Stimulated activated CD4-positive, alpha-beta T cell treated with anti-CD3 and anti-CD28 coated beads, Interleukin-1b, Interleukin-23, amount 100 ng/mL, for 4 hours (primary cell): ENCODE results near the gene DDHD1.
"Not testable (repeated sequence)": the region's sequence is repeated elsewhere in the genome, so short reads cannot be mapped to it uniquely, and the experiment has no call there.

Experiments
- DNase-seq, 2 donors: peaks; one replicate each; pipeline ENCODE4 v3.0.0-alpha.2; 2020; ENCODE audit warnings: low read depth in 2 of 2

Gene DDHD1

DNA sequence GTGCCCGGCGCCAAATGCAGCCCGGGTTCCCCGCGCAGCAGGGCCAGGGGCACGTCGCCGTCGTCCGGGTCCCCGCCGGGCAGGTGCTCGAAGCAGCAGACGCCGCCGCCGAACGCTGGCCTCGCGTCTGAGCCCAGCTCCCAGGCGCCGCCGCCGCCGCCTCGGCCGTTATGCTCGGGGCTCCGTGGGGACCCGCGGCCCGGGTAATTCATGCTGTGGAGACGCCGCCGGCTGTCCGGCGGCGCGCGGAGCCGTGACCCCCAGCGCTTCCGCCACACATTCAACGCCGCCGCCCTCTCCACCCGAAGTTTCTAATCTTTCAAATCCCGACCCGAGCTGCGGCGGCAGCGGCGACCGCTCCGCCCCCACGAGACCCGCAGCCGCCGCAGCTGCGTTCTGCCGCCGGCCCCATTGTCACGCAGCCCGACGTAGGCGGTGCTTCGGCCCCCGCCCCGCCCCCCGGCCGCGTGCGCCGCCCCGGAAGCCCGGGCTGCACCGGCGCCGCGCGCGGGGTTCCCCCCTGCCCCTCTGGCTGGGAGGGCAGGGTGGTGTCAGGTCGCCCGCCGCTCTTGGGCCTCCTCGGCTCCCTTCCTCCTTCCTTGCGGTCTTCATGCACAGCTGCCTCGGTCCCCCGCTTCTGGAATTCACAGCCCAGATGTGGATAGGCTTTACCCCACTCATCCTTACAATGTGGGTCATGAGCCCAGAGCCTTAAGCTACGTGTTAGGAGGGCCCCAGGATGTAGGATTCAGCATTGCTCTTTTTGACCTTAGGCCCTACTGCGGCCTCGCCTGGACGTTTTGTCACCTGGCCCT lies at the start of gene DDHD1:
TSS of gene DDHD1 (minus strand) at position 437 of the 815 bp plus-strand sequence. CDS start at position 212, 225 bp downstream.
- peak; percentile 73 to 84 for DNase-seq

DNA sequence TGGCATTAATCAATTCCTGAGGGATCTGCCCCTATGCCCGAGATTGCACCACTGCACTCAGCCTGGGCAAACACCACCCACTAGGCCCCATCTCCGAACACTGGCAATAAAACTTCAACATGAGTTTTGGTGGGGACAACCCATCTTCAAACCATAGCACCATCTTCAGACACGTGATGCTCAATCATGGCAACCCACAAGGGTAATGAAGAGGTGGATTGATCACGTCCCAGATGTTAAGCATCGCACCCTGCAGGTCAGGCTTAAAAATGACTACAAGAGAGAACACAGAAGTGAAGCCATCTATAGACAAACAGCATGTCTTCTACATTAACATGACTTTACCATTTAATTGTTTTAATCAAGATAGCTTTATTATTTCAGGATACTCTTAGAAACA lies 42.8 kb upstream of the DDHD1 start:
- no peak for DNase-seq

DNA sequence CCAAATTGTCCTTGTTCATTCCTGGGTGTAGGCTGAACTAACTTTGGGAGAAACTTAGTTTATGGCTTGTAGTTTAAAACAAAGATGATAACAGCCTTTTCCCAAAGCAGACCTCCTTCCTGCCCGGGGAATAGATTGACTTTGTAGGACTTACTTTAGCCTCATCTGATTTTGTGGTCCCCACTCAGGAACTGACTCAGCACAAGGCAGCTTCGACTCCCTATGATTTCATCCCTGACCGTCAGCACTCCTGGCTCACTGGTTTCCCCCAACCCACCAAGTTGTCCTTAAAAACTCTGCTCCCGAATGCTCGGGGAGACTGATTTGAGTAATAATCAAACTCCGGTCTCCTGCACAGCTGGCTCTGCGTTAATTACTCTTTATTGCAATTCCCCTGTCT lies 40.1 kb upstream of the DDHD1 start:
- no peak for DNase-seq

DNA sequence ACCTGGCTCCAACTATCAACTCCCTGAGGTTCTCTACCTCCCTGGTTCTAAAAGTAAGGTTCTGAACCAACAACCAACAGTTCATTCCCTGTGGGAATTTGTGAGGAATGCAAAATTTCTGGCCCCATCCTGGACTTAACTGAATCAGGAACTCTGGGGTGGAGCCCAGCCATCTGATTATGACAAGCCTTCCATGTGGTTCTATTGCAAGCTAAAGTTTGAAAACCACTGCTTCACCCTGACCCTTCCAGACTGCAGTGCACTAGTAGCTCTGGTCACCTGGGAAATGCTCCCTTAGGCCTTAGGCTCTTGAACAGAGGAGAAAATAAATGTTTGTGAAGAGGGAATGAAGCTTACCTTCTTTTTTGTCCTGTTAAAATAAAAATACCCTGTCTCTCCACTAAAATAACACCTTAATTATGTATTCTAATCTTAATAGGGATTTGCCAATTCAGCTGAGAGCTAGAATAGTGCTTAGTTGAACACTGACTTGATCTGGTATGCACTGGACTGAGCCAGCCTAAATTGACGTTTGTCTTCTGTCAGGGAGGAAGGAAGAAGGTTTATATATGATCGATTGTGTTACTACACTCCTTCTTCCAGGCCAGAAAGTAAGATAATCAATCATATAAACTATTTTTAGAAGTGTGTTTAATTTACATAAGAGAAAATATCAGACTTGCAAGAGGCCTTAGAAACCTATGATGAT lies 39.1 kb upstream of the DDHD1 start:
- DNase-seq = no peak

DNA sequence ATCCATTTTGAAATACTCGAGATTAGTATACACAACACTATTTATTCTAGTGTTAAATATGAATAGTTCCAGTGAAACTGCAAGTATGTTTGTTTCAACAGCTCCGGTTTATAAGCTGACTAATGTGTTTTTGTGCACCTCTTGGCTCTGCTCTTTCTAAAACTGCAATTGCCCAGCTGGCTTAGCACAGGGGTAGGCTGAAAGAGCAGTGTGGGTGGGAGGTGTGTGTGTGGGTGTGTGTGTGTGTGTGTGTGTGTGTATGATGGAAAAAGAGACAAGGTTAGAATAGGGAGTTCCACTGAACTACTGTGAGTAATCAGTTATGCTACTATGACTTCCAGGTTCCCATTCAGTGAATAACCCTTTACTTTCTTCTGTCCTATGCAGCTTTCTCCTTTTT lies 37.8 kb upstream of the DDHD1 start:
- DNase-seq = peak; percentile 15 to 54

DNA sequence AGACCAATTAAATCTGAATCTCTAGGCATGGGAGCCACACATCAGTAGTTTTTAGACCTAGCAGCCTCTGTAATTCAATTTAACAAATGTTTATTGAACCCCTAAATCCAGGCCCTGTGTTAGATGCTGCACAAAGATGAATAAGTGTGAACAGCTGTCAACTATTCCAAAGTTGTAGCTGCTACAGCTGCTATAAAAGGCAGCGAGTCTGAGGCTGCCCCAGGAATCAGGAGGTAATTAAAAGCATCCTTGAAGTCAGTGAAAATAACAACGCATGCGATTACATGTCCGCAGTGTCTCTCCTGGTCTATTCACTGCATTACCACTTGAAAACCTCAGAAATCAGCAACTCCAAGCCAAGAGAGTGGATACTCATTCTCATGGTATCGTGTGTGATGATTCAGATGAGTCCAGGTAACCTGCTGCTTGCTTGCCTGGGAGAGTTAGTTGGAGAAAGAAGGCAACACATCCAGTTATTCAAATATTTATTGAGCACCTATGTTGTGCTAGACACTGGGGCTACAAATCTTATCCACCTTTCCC lies 34.9 kb upstream of the DDHD1 start:
- DNase-seq = no peak

DNA sequence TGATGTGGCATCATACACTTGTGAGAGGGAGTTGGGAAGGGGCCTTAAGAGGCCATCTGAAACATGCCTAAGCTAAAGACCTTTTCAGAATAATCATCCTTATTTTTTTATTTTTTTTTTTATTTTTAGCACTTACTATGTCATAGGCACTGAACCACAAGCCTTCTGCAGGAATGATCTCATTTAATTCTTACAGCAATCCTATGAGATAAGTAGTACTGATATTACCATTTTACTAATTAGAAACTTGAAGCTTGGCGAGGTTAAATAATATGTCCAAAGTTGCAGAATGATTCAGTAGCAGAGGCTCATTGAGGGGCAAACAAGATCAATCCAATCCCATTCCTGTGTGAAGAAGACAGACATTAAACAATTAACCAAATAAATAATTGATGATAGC lies 33.4 kb upstream of the DDHD1 start:
- no peak for DNase-seq

DNA sequence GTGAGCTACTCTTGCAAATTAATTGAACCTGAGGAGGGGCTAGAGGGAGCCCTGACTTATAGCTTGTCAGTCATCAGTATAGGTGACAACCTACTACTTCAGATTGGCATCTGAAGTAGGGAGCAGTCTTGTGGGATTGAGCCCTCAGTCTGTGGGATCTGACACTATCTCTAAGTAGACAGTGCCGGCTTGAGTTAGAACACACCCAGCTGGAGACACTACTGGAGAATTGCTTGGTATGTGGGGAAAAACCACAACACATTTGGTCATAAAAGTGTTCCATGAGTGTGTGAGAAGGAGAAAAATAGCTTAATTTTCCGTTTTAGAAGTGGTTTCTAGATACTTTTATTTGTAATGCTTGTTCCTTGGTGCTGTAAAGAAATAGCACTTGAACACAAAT lies 30.5 kb upstream of the DDHD1 start:
- no peak for DNase-seq

DNA sequence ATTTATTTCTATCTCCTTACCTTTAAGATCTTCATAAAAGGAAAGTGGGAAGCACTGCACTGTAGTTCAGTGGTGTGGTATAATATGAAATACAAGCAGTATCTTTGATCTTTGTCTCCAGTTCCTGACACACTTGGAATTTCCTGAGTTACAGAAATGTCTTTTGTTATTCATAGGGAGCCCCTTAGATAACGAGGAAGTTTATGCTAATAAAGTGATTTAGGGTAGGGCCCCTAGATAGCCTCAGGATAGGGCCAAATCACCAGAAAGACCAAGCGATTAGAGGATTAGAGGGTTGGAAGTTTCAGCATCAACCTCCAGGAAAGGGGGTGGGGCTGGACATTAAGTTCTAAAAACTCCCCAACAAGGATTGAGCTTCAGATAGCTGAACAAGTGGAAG lies 29.9 kb upstream of the DDHD1 start:
- DNase-seq = no peak

DNA sequence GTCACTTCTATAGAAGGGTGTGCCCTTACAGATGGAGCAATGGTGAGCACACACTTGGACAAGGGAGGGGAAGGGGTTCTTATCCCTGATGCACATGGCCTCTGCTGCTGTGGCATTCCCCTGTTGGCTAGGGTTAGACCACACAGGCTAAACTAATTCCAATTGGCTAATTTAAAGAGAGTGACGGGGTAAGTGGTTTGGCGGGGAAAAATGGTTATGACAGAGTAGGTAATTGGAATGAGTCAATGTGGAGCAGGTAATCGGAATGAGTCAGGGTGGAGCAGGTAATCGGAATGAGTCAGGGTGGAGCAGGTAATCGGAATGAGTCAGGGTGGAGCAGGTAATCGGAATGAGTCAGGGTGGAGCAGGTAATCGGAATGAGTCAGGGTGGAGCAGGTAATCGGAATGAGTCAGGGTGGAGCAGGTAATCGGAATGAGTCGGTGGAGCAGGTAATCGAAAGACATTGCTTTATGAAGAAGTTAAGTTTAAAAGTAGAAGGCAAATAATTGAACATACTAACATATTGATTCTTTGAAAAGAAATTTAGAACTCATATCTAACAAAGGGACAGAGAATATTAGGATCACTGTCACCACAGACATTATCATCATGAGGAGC lies 28.4 kb upstream of the DDHD1 start:
- DNase-seq = not testable (repeated sequence)

DNA sequence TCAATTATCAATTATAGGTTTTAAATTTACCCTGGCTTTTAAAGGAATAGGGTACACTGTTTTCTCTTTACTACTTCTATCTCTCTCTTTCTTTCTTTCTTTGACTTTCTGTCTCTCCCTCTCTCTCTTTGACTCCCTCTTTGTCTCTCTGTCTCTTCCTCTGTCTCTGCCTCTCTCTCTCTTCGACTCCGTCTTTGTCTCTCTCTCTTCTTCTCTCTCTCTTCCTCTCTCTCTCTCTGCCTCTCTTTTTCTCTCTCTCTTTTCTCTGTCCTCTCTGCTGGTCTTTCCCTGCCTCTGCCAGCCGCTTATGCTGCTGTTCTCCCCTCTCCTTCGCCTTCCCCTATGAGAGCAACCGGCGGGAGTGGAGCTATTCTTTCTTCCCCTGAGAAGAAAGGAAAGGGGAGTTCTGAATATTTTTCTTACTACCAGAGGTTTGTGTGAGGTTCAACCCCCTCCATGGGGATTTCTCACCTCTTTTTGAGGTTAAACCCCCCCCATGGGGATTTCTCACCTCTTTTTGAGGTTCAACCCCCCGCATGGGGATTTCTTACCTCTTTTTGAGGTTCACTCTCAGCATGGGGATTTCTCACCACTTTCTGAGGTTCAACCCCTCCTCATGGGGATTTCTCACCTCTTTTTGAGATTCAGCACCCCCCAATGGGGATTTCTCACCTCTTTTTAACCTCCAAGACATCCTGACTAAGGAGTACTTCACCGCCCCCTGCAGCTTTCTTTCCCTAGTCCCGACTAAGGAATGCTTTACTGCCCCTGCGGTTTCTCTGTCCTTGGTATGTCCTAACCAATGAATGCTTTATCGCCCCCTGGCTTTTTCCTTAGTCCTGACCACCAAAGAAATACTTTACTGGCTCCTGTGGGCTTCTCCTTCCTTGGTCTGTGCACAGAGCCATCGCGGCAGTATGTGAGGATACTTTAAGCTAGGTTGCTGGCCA lies 27.4 kb upstream of the DDHD1 start:
- peak; percentile 2 to 24 for DNase-seq

DNA sequence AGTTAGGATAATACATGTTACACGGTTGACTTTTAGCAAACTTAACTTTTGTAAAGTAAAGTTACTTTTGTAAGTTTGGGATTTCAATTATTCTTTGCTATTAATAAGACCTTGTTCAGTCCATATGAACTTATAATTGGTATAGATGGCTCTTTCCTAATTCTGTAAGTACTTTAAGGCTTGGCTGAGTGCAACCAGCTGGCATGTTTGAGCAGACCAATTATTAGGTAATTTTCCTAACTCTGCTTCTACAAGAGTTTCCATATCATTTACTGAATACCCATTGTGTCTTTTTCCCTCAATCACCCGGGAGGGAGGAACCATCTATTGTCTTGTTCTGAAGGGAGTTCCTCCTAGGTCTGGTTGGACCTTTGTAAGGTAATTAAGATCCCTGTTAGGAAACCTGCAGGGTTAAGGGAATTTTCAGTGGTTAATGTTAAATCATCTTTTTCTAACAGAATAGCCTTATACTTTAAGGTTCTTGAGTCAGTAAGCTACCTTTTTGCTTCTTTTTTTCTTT lies 26.4 kb upstream of the DDHD1 start:
- not testable (repeated sequence) for DNase-seq

DNA sequence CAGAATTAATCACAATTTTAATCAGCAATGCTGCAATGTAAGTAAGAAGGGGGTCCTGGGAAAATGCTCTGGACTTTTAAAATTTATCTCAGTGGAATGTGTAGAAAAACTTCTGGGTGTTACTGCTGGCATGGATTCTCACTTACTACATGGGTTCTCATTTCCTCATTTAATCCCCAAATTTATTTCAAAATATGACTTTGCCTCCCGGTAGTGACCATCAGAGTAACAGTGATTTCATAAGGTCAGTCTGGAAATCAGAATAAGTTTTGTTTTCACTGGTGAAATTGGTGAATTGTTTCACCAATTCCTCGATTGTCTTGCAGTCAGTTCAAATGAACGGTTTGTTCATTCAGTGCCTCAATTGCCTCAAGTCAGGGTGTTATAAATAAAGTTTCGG lies 22.3 kb upstream of the DDHD1 start:
- DNase-seq = no peak

DNA sequence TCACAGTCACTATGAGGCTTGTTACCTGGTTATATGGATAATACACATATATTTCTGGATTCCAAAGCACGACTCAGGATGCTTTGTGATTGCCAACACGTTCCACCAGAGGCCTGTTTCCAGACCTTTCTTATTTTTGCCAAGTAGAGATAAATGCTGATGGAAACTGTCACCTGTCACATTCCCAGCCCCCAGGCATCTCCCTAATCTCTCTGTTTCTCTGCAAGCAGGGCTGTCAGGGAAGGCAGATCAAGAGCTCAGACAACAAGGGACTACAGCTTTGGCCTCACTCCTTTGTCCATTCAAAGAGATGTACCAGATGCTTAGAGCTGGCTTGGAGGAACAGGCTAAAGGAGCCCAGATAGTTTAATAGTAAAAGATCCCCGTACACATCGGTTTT lies 21.8 kb upstream of the DDHD1 start:
- no peak for DNase-seq

DNA sequence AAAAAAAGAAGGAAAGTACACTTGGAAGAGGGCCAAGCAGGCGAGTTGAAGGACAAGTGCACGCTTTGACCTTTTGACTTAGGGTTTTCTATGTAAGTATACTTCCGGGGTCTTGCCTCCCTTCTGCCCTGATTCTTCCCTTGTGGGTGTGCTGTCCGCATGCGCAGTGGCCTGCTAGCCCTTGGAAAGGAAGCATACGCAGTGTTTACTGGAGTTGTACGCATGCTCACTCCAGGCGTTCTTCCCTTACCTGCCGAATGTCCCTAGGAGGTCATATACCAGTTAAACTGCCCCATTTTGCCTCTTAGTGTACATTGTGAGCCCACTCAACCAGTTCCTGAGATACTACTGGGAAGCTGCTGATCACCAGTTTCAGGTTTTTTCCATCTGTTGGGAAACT lies 15.7 kb upstream of the DDHD1 start:
- DNase-seq = no peak

DNA sequence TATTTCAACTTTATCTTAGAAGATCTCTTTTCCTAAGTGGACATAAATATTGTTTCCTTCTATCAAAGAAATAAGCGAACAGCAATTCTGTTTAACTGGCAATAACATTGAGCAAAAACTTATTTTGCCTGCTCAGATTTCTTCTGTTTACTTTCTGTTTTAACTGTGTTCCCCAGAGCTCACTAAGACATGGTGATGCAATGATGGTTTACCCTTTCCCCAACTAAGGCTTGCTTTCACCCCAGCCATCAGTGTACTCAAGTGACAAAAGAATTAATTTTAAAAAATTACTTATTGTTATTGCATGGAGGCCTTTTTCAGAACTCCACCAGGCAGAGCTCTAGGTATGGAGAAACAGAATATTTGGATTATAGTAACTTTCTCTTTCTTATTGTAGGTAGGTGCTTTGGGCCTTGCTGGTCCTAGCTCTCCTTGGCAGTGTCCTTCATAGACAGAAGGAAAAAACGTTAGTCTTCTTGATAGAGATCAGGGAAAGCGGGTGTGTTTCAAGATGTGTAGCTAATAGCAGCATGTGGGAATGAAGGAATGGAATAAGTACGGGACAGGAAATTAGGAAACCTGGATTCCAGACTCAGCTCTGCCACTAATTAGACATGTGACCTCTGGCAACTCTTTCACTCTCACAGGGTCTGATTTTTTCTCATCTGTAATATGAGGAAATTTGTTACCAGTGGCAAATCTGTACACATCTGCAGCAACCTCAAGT lies 14.6 kb upstream of the DDHD1 start:
- DNase-seq = no peak

DNA sequence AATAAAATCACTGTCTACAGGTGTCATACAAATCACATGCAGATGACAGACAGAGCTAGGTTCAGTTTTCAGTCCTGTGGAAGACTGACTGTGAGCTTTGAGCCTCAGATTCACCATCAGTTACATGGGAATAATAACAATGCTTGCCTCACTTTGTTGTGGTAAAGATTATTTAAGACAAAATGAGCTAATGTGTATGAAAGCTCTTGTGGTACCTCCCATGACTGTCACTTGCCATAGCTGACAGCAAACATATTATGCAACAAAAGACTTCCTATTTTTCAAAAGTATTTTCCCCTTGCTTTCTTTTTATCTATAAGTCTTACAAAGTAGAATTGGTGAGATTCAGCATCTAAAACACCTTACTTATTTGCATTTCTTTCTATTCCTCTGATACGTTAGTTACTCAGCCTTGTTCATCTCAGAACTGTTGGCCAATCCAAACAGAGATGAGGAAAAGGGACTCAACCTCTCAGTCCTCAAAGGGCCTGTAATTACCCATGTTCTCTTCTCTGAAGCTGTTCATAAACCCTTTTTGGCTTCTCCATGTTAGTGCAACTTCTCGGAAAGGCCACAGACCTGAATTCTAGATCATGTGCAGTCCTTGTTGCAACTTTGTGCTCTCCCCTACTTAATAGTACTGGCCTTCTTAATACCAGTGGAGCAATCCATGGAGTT lies 8.8 kb upstream of the DDHD1 start:
- DNase-seq = no peak

DNA sequence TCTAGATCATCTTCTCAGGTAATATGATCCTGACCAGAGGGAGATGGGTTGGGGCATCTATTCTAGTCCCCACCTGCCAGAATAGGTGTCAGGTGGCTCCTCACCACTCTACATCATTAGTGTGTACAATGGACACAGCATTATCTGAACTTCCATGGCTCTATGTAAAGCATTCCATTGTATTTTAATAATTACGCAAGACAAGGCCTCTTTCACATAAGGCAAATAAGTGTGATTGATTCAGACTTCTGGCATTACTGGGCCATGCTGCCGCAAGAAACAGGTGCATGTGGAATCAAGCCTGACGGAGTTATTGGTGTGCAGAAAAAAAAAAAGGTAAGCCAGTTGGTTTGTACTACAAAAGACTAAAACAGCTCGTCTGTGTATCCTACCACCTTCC lies 3.1 kb upstream of the DDHD1 start:
- no peak for DNase-seq

DNA sequence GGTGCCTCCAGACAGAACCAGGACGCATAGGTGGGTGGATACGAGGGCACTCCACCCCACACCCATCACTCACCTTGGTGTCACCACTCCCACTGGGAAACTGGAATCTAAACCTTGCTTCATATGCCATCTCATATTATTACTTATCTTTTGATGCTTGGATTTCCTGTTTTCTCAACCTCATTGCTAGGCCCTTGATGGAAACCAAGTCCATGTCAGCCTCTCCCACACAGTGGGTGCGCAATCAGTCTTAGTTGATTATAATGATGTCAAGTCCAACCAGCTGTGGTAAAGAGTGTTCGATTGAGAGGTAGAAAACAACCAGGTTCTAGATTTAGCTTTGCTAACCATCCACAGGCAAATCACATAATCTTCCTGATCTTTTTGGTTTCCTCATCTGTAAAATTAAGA lies 584 bp upstream of the DDHD1 start:
- no peak for DNase-seq
